GM18517 (cell line): ENCODE measurements around the gene MGAM2.

Source experiments
- ATAC-seq: cut with Tn5 transposase; IDR thresholded peaks from one replicate; pipeline ENCODE4 v1.9.1; 2021; ENCODE audit warnings: mild to moderate bottlenecking, moderate library complexity; ENCODE audit not compliant: unreplicated experiment

The MGAM2 gene

GRCh38 chr7:142174441-142174840, 62.9 kb downstream of the MGAM2 start:
- no peak for ATAC-seq

- ATAC-seq = no peak
Observed at GRCh38 chr7:142175594-142175993, 64.1 kb downstream of the MGAM2 start.

- no peak for ATAC-seq
Observed at GRCh38 chr7:142176901-142177300, 65.4 kb downstream of the MGAM2 start.

- no peak for ATAC-seq
Observed at GRCh38 chr7:142177869-142178268, 66.4 kb downstream of the MGAM2 start.

GRCh38 chr7:142180426-142180825, 68.9 kb downstream of the MGAM2 start:
- ATAC-seq = no peak

GRCh38 chr7:142181211-142181610, 69.7 kb downstream of the MGAM2 start:
- ATAC-seq = no peak

- no peak for ATAC-seq
Observed at GRCh38 chr7:142181966-142182365, 70.4 kb downstream of the MGAM2 start.

GRCh38 chr7:142185069-142185468, 73.6 kb downstream of the MGAM2 start:
- ATAC-seq = no peak

GRCh38 chr7:142185801-142186200, 74.3 kb downstream of the MGAM2 start:
- no peak for ATAC-seq

- no peak for ATAC-seq
Observed at GRCh38 chr7:142188154-142188553, 76.6 kb downstream of the MGAM2 start.

- no peak for ATAC-seq
Observed at GRCh38 chr7:142188846-142189245, 77.3 kb downstream of the MGAM2 start.

- ATAC-seq = no peak
Observed at GRCh38 chr7:142194201-142194600, 82.7 kb downstream of the MGAM2 start.

GRCh38 chr7:142196066-142196840, 84.7 kb downstream of the MGAM2 start:
- ATAC-seq = no peak

GRCh38 chr7:142200206-142200605, 88.7 kb downstream of the MGAM2 start:
- ATAC-seq = no peak

- ATAC-seq = no peak
Observed at GRCh38 chr7:142228537-142229104, 117.1 kb downstream of the MGAM2 start.

- ATAC-seq = no peak
Observed at GRCh38 chr7:142231716-142232115, 120.2 kb downstream of the MGAM2 start.

- ATAC-seq = no peak
Observed at GRCh38 chr7:142240546-142240945, 129.0 kb downstream of the MGAM2 start.

GRCh38 chr7:142243823-142244222, 132.3 kb downstream of the MGAM2 start:
- ATAC-seq = no peak

- ATAC-seq = no peak
Observed at GRCh38 chr7:142248166-142249160, 136.9 kb downstream of the MGAM2 start.

GRCh38 chr7:142249918-142250317, 138.4 kb downstream of the MGAM2 start:
- ATAC-seq = no peak

GRCh38 chr7:142250705-142251104, 139.2 kb downstream of the MGAM2 start:
- ATAC-seq = no peak
